H1 (cell line): Measurements from ENCODE around the gene C16orf95. TPM values are rescaled to one million over a fixed set of nuclear protein-coding genes. Genes with fewer than 3 reads are reported as not detected.

ENCODE experiments used
- CTCF ChIA-PET: fragments of 300-600 bp; sonication (Branson Sonifier 250); formaldehyde crosslinking; loops from one replicate; lab custom pipeline; 2021; ENCODE audit not compliant: partially characterized antibody; lab: Charles Lee
- POLR2A ChIA-PET: fragments of 300-600 bp; sonication (Branson Sonifier 250); formaldehyde crosslinking; loops from one replicate; lab custom pipeline; 2021; ENCODE audit warnings: inconsistent platforms; ENCODE audit not compliant: partially characterized antibody; lab: Charles Lee
- DNase-seq, 2 experiments: peaks; one replicate each; pipeline versions ENCODE4 v3.0.0 to v3.0.0-alpha.2; 2010 to 2022; ENCODE audit warnings: low spot score in 2 of 2, low read depth in 1 of 2, mixed read lengths in 1 of 2
- FAIRE-seq: peaks from 2 replicates; lab custom pipeline; 2011; peaks lifted over from hg19 to GRCh38; lab: Jason Lieb, UNC
- H2AFZ ChIP-seq: 2 replicates; pipeline ENCODE4 v1.8.1; 2012; ENCODE audit warnings: low read length, inconsistent platforms
- H2AK5ac ChIP-seq: 2 replicates; pipeline ENCODE4 v1.6.1; 2013; ENCODE audit warnings: low read depth, low read length
- H2BK120ac ChIP-seq: replicated peaks from 2 replicates; pipeline ENCODE3; 2013; ENCODE audit warnings: low read depth, low read length, inconsistent platforms
- H2BK12ac ChIP-seq: 2 replicates; pipeline ENCODE4 v1.6.1; 2013; ENCODE audit warnings: low read depth, low read length
- H2BK15ac ChIP-seq: 2 replicates; pipeline ENCODE4 v1.6.1; 2013; ENCODE audit warnings: low read length
- H2BK20ac ChIP-seq: 2 replicates; pipeline ENCODE4 v1.6.1; 2013; ENCODE audit warnings: low read length
- H2BK5ac ChIP-seq: 2 replicates; pipeline ENCODE4 v1.6.1; 2013; ENCODE audit warnings: low read depth, low read length
- H3K14ac ChIP-seq: 2 replicates; pipeline ENCODE4 v1.6.1; 2013; ENCODE audit warnings: inconsistent platforms; ENCODE audit not compliant: insufficient read length
- H3K18ac ChIP-seq: 2 replicates; pipeline ENCODE4 v1.6.1; 2013; ENCODE audit warnings: low read length; ENCODE audit errors: extremely low read depth
- H3K23ac ChIP-seq: 2 replicates; pipeline ENCODE4 v1.6.1; 2013; ENCODE audit warnings: inconsistent platforms; ENCODE audit not compliant: insufficient read length
- H3K23me2 ChIP-seq: 2 replicates; pipeline ENCODE4 v1.6.1; 2013; ENCODE audit warnings: low read depth, low read length
- H3K27ac ChIP-seq: 2 replicates; pipeline ENCODE4 v1.6.1; 2011; ENCODE audit warnings: low read depth, low read length, inconsistent platforms
- H3K27me3 ChIP-seq, 4 experiments: replicated peaks in 1 of 4; 1 replicate in 1 of 4; 2 replicates in 3 of 4; pipeline versions ENCODE4 v1.6.1 to v1.8.1; 2011 to 2013; ENCODE audit warnings: low read length in 3 of 4, mild to moderate bottlenecking in 3 of 4, inconsistent platforms in 2 of 4, mixed read lengths in 2 of 4, moderate library complexity in 1 of 4; ENCODE audit not compliant: control insufficient read depth in 3 of 4, insufficient read depth in 3 of 4; ENCODE audit errors: extremely low read depth in 1 of 4
- H3K36me3 ChIP-seq, 4 experiments: 2 replicates each; pipeline versions ENCODE4 v1.6.1 to v1.8.1; 2011 to 2013; ENCODE audit warnings: mild to moderate bottlenecking in 4 of 4, low read length in 3 of 4, moderate library complexity in 2 of 4, control low read depth in 1 of 4, inconsistent platforms in 1 of 4; ENCODE audit not compliant: insufficient read depth in 4 of 4, control insufficient read depth in 2 of 4
- H3K4ac ChIP-seq: replicated peaks from 2 replicates; pipeline ENCODE3; 2013; ENCODE audit warnings: low read length, low read depth, mixed read lengths, inconsistent platforms; ENCODE audit not compliant: insufficient read length
- H3K4me1 ChIP-seq, 4 experiments: replicated peaks in 1 of 4; 1 replicate in 1 of 4; 2 replicates in 3 of 4; pipeline versions ENCODE4 v1.6.1 to v1.8.1; 2011 to 2013; ENCODE audit warnings: low read length in 3 of 4, inconsistent platforms in 2 of 4, mixed read lengths in 1 of 4; ENCODE audit not compliant: insufficient read depth in 4 of 4, control insufficient read depth in 3 of 4
- H3K4me2 ChIP-seq, 2 experiments: 2 replicates each; pipeline versions ENCODE4 v1.6.1 to v1.8.1; 2011 to 2013; ENCODE audit warnings: low read depth in 2 of 2, low read length in 2 of 2, control low read depth in 1 of 2, inconsistent platforms in 1 of 2, mild to moderate bottlenecking in 1 of 2; ENCODE audit not compliant: insufficient read depth in 1 of 2
- H3K4me3 ChIP-seq, 4 experiments: fragments of 200-600, 300-600 bp in 1 of 4; sonication (generic), shearing (Covaris generic), sonication (Bioruptor Twin) in 1 of 4; 2 replicates each; pipeline versions ENCODE4 v1.5.1 to v1.8.1; 2011 to 2016; ENCODE audit warnings: low read length in 4 of 4, low read depth in 3 of 4, control low read depth in 2 of 4, inconsistent platforms in 2 of 4, mild to moderate bottlenecking in 2 of 4, mixed read lengths in 1 of 4, moderate library complexity in 1 of 4; ENCODE audit not compliant: insufficient read depth in 2 of 4; ENCODE audit errors: extremely low read depth in 1 of 4
- H3K56ac ChIP-seq: replicated peaks from 2 replicates; pipeline ENCODE3; 2013; ENCODE audit warnings: low read depth, mild to moderate bottlenecking, mixed read lengths, low read length, inconsistent platforms; ENCODE audit not compliant: insufficient read length
- H3K79me1 ChIP-seq: 2 replicates; pipeline ENCODE4 v1.6.1; 2013; ENCODE audit warnings: low read depth, low read length, control low read depth
- H3K79me2 ChIP-seq, 2 experiments: 2 replicates each; pipeline versions ENCODE4 v1.6.1 to v1.8.1; 2012 to 2013; ENCODE audit warnings: low read length in 2 of 2, mild to moderate bottlenecking in 2 of 2, inconsistent platforms in 1 of 2; ENCODE audit not compliant: insufficient read depth in 2 of 2, control insufficient read depth in 1 of 2
- H3K9ac ChIP-seq, 4 experiments: replicated peaks in 1 of 4; 1 replicate in 1 of 4; 2 replicates in 3 of 4; pipeline versions ENCODE4 v1.6.1 to v1.8.1; 2011 to 2013; ENCODE audit warnings: low read depth in 3 of 4, low read length in 3 of 4, control low read depth in 2 of 4, mild to moderate bottlenecking in 2 of 4, moderate library complexity in 2 of 4, inconsistent platforms in 1 of 4; ENCODE audit errors: extremely low read depth in 1 of 4
- H3K9me3 ChIP-seq, 2 experiments: 2 replicates each; pipeline versions ENCODE4 v1.6.1 to v1.8.1; 2012 to 2013; ENCODE audit warnings: mild to moderate bottlenecking in 2 of 2, moderate library complexity in 2 of 2, control low read depth in 1 of 2, inconsistent platforms in 1 of 2, low read depth in 1 of 2, low read length in 1 of 2, mixed read lengths in 1 of 2; ENCODE audit not compliant: insufficient read depth in 2 of 2
- H4K20me1 ChIP-seq, 2 experiments: replicated peaks in 1 of 2; 2 replicates each; pipeline versions ENCODE3 to v1.8.1; 2011 to 2013; ENCODE audit warnings: inconsistent platforms in 2 of 2, low read length in 2 of 2, mild to moderate bottlenecking in 1 of 2; ENCODE audit not compliant: insufficient read depth in 2 of 2, control insufficient read depth in 1 of 2
- H4K5ac ChIP-seq: 2 replicates; pipeline ENCODE4 v1.6.1; 2013; ENCODE audit warnings: low read length, low read depth, mixed read lengths, inconsistent platforms; ENCODE audit not compliant: insufficient read length
- H4K8ac ChIP-seq: 2 replicates; pipeline ENCODE4 v1.8.0; 2013; ENCODE audit warnings: mild to moderate bottlenecking, moderate library complexity, low read length, inconsistent platforms; ENCODE audit not compliant: insufficient read depth; ENCODE audit errors: extremely low read depth
- H4K91ac ChIP-seq: replicated peaks from 2 replicates; pipeline ENCODE3; 2013; ENCODE audit warnings: low read length, mixed read lengths, inconsistent platforms; ENCODE audit not compliant: insufficient read length
- CTCF ChIP-seq, 3 experiments: IDR thresholded peaks; 1 replicate in 2 of 3; 2 replicates in 1 of 3; pipeline versions ENCODE4 v1.5.1 to v1.6.1; 2011; ENCODE audit warnings: low read length in 3 of 3, mild to moderate bottlenecking in 3 of 3, inconsistent platforms in 2 of 3, low read depth in 1 of 3, moderate library complexity in 1 of 3; ENCODE audit not compliant: insufficient read depth in 1 of 3; ENCODE audit errors: control extremely low read depth in 1 of 3
- WGBS, 2 experiments: shearing (Covaris generic) in 1 of 2; methylation state at CpG; one replicate each; pipeline versions ENCODE4 v1.1.6 to v1.1.7; 2013 to 2015; ENCODE audit warnings: low lambda C conversion rate in 2 of 2, mixed read lengths in 2 of 2, inconsistent platforms in 1 of 2, low coverage in 1 of 2, missing lambda C conversion rate in 1 of 2; ENCODE audit not compliant: insufficient replicate concordance in 2 of 2, insufficient coverage in 1 of 2, insufficient read length in 1 of 2; ENCODE audit errors: extremely low coverage in 1 of 2, missing lambda C conversion rate in 1 of 2; 5-methylcytosine and 5-hydroxymethylcytosine counted together
- polyA plus RNA-seq, 7 experiments: library from polyadenylated mRNA; depleted of rRNA in 3 of 7; stranded (reverse) in 5 of 7; unstranded in 2 of 7; fragments of >200 nt in 5 of 7; fragments of 200-250 nt in 2 of 7; gene quantifications; 1 replicate in 5 of 7; 2 replicates in 1 of 7; 4 replicates in 1 of 7; pipeline versions ENCODE4 v1.2.1 to v1.2.3, GENCODE V29; 2011 to 2013; ENCODE audit warnings: missing spikeins in 2 of 7, mixed read lengths in 2 of 7
- total RNA-seq: library from RNA; stranded (reverse); fragmentation: NEBNext Ultra II Directional; extraction: Animal tissue kit (Norgen Biotek cat#: 25700); gene quantifications from 2 replicates; pipeline ENCODE4 v1.2.1, GENCODE V29; 2021

C16orf95 gene
- total and polyA plus RNA-seq, 2 of the 8 experiments (the other 6 are each of a cell fraction or from before 2014, with no cell fraction given), result 5.0 to 5.4 TPM

GRCh38 chr16:87319997-87320491 lies 2.9 kb upstream of the C16orf95 start:
- Histone ChIP-seq H3K79me2 (peaks cover 0 to 12% of the 10 kb centered on the region in 2 experiments; a peak in 2 of 4 replicates), H3K4ac (no peak overlapping the region), H2BK5ac (no peak overlapping the region), H3K27me3 (no peaks in the 10 kb centered on the region), H3K27ac (no peak overlapping the region), H3K4me2 (no peak overlapping the region), H2AK5ac (no peak overlapping the region), H3K18ac (no peak overlapping the region), H4K20me1 (no peaks in the 10 kb centered on the region), H4K8ac (no peak overlapping the region), H4K91ac (no peak overlapping the region), H2BK20ac (no peak overlapping the region)
- ChIA-PET CTCF (no interaction called here), POLR2A (interaction anchor here (1.1 to 1.5 kb wide), 2 partner anchors 12 to 13 kb away, joined by 3 read pairs; no protein-coding TSS in a partner anchor)
- no peak for TF ChIP-seq CTCF (IDR thresholded peaks at IDR 0.05; ENCODE audit: control extremely low read depth in 1 of 3, insufficient read depth in 1 of 3, low read depth in 1 of 3, low read length in 3 of 3)
- TF ChIP-seq, all 59 proteins: peak for 0
- WGBS, 2 experiments, result 96% methylated on average over 7 of the region's 7 CpGs; no CpG with 5 or more reads in 1 of the 2 experiments
- FAIRE-seq (no peak), DNase-seq (no peak)
- no peak overlapping the region for H2BK120ac ChIP-seq
- no peak overlapping the region for H3K4me3 ChIP-seq
- no peak overlapping the region for H3K9ac ChIP-seq
- no peak overlapping the region for H2BK12ac ChIP-seq
- no peak overlapping the region for H2AFZ ChIP-seq
- no peaks in the 10 kb centered on the region; a peak in 1 of 8 replicates for H3K36me3 ChIP-seq
- H3K23me2 ChIP-seq, result peaks cover 5% of the 10 kb centered on the region; the same call in 1 of the 2 replicates
- no peak overlapping the region for H3K56ac ChIP-seq
- H3K14ac ChIP-seq, result no peak overlapping the region
- H3K23ac ChIP-seq, result no peak overlapping the region
- H3K9me3 ChIP-seq, result no peaks in the 10 kb centered on the region
- no peaks in the 10 kb centered on the region for H3K79me1 ChIP-seq
- H3K4me1 ChIP-seq, result peaks cover 0 to 5% (median 4%) of the 10 kb centered on the region in 4 experiments; a peak in 6 of 7 replicates
- no peak overlapping the region for H4K5ac ChIP-seq
- no peak overlapping the region for H2BK15ac ChIP-seq
